HEK293 (cell line): ENCODE measurements around the gene CNOT8.

Source experiments
- CTCF ChIP-seq: fragments of 450-650 bp; formaldehyde crosslinking; IDR thresholded peaks from 2 replicates; pipeline ENCODE4 v1.5.1; 2016; ENCODE audit warnings: missing biosample characterization, missing genetic modification characterization
- EGR2 ChIP-seq: fragments of 450-650 bp; formaldehyde crosslinking; IDR thresholded peaks from 2 replicates; pipeline ENCODE4 v1.5.1; 2016; ENCODE audit warnings: low read depth, missing biosample characterization, missing genetic modification characterization
- PRDM10 ChIP-seq: fragments of 450-650 bp; formaldehyde crosslinking; IDR thresholded peaks from 2 replicates; pipeline ENCODE4 v1.5.1; 2016; ENCODE audit warnings: missing biosample characterization, missing genetic modification characterization
- ZBTB6 ChIP-seq: fragments of 450-650 bp; formaldehyde crosslinking; IDR thresholded peaks from 2 replicates; pipeline ENCODE4 v1.5.1; 2017; ENCODE audit warnings: missing biosample characterization, missing genetic modification characterization
- ZNF148 ChIP-seq: fragments of 450-650 bp; formaldehyde crosslinking; IDR thresholded peaks from 2 replicates; pipeline ENCODE4 v1.5.0; 2017; ENCODE audit warnings: missing biosample characterization, missing genetic modification characterization, borderline replicate concordance
- ZNF350 ChIP-seq: fragments of 450-650 bp; formaldehyde crosslinking; IDR thresholded peaks from 2 replicates; pipeline ENCODE4 v1.5.0; 2017; ENCODE audit warnings: missing biosample characterization, mild to moderate bottlenecking, missing genetic modification characterization
- ZNF362 ChIP-seq: fragments of 450-650 bp; formaldehyde crosslinking; IDR thresholded peaks from 2 replicates; pipeline ENCODE4 v1.5.1; 2016; ENCODE audit warnings: missing biosample characterization, missing genetic modification characterization
- ZNF660 ChIP-seq: fragments of 450-650 bp; IDR thresholded peaks from 2 replicates; pipeline ENCODE4 v1.5.1; 2018; ENCODE audit warnings: missing biosample characterization, mild to moderate bottlenecking, missing genetic modification characterization
- TF ChIP-seq, protein P1 (sequence below): fragments of 450-650 bp; formaldehyde crosslinking; IDR thresholded peaks from 2 replicates; pipeline ENCODE4 v1.5.1; 2016; ENCODE audit warnings: missing biosample characterization, missing genetic modification characterization
- TF ChIP-seq, protein P2 (sequence below): fragments of 450-650 bp; formaldehyde crosslinking; IDR thresholded peaks from 2 replicates; pipeline ENCODE4 v1.5.1; 2016; ENCODE audit warnings: missing biosample characterization, missing genetic modification characterization
- TF ChIP-seq, protein P3 (sequence below): fragments of 450-650 bp; formaldehyde crosslinking; IDR thresholded peaks from 2 replicates; pipeline ENCODE4 v1.5.1; 2016; ENCODE audit warnings: missing biosample characterization, missing genetic modification characterization

DNA sequence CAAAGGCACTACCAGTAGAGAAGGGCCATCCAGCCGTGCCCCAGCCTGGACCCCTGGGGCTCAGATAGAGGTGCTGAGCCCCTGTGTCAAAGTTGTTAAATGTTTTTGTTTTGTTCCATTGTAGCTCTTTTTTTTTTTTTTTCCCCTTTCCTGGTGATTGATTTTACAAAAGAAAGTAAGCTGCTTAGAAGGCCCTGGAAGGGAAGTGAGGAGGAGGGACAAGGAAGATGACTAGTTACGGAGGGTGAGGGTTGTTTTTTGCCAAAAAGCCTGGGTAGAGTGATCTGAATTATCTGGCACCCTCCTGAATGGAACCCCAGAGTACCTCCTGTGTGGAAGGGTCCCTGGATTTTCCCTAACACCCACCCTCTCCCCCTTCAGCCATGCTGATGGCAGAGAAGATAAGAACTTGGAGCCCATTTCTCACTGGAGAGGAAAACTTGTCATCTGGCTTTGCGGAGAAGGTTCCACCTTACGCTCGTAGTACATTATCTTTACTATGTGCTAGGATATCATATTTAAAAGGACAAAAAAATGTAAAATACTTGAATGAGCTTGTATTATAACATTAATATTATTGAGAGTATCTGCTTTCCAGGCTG is 41.4 kb upstream of the CNOT8 start:
- TF ChIP-seq ZNF660 (tag by site-specific recombination) (no peak), CTCF (tag by site-specific recombination) (no peak), EGR2 (tag by site-specific recombination) (no peak), ZBTB6 (tag by site-specific recombination) (no peak), ZNF350 (tag by site-specific recombination) (no peak), ZNF148 (no peak), ZNF362 (tag by site-specific recombination) (no peak), PRDM10 (tag by site-specific recombination) (no peak)
- TF ChIP-seq, protein P1, sequence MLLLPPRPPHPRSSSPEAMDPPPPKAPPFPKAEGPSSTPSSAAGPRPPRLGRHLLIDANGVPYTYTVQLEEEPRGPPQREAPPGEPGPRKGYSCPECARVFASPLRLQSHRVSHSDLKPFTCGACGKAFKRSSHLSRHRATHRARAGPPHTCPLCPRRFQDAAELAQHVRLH (tag by site-specific recombination) = no peak
- TF ChIP-seq, protein P2, sequence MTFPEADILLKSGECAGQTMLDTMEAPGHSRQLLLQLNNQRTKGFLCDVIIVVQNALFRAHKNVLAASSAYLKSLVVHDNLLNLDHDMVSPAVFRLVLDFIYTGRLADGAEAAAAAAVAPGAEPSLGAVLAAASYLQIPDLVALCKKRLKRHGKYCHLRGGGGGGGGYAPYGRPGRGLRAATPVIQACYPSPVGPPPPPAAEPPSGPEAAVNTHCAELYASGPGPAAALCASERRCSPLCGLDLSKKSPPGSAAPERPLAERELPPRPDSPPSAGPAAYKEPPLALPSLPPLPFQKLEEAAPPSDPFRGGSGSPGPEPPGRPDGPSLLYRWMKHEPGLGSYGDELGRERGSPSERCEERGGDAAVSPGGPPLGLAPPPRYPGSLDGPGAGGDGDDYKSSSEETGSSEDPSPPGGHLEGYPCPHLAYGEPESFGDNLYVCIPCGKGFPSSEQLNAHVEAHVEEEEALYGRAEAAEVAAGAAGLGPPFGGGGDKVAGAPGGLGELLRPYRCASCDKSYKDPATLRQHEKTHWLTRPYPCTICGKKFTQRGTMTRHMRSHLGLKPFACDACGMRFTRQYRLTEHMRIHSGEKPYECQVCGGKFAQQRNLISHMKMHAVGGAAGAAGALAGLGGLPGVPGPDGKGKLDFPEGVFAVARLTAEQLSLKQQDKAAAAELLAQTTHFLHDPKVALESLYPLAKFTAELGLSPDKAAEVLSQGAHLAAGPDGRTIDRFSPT = no peak
- TF ChIP-seq, protein P3, sequence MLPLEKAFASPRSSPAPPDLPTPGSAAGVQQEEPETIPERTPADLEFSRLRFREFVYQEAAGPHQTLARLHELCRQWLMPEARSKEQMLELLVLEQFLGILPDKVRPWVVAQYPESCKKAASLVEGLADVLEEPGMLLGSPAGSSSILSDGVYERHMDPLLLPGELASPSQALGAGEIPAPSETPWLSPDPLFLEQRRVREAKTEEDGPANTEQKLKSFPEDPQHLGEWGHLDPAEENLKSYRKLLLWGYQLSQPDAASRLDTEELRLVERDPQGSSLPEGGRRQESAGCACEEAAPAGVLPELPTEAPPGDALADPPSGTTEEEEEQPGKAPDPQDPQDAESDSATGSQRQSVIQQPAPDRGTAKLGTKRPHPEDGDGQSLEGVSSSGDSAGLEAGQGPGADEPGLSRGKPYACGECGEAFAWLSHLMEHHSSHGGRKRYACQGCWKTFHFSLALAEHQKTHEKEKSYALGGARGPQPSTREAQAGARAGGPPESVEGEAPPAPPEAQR (tag by site-specific recombination) = no peak
